PC-3 (cell line): ENCODE measurements around the gene TUBGCP6.

Source experiments
- CTCF ChIP-seq: fragments of 300-600 bp; sonication (generic); conservative IDR thresholded peaks from 2 replicates; pipeline ENCODE4 v1.5.1; 2017; ENCODE audit warnings: antibody characterized with exemption, low read depth, mild to moderate bottlenecking, low read length
- EZH2 ChIP-seq: fragments of 300-600 bp; sonication (generic); IDR thresholded peaks from one replicate; pipeline ENCODE4 v1.6.1; 2017; ENCODE audit warnings: antibody characterized with exemption, mild to moderate bottlenecking, low read length; ENCODE audit not compliant: unreplicated experiment

- TF ChIP-seq CTCF: no peak
- no peak for TF ChIP-seq EZH2
Observed at GRCh38 chr22:50178871-50179869, 65.7 kb downstream of the TUBGCP6 start.
